Measurements from ENCODE around the gene DYNLT2.

DNA sequence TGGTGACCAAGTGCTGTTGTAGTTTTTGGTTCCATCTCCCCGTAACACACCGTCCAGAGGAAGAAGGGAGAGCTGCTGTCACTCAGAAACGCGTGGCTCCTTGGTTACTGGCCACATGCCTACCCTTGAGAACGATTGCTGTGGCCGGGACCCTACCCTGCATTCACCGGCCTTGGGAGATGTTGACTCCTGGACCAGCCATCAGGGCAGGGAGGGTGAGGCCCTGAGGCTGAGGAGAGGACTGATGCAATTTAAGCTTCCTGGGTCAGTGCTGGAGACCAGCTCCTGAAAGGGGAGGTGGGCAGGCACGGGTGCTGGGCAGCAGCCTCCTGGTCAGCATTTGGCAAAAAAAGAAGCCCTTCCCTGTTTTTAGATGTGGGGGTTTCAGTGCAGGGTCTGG is 31.6 kb upstream of the DYNLT2 start:
- TF ChIP-seq EZH2phosphoT487 (IDR thresholded peaks at IDR 0.05; ENCODE audit: low read depth) = no peak
- TF ChIP-seq CTCF (IDR thresholded peaks at IDR 0.05; ENCODE audit: low read depth, low read length) = no peak

Measured in OCI-LY3 (cell line).